Activated T-helper 9 cell treated with anti-CD3 and anti-CD28 coated beads, Interleukin-2, amount 50 U/mL, for 16 hours (primary cell): Measurements from ENCODE around the gene SOST.

Experiments used
- DNase-seq: peaks from one replicate; pipeline ENCODE4 v3.0.0-alpha.2; 2020; ENCODE audit warnings: low read depth

Gene SOST

GRCh38 chr17:43707184-43707583 lies 51.4 kb downstream of the SOST start:
- no peak for DNase-seq

GRCh38 chr17:43706235-43706634 lies 52.4 kb downstream of the SOST start:
- DNase-seq: no peak
